Measurements from ENCODE around the gene DXO. TPM values are rescaled to one million over a fixed set of nuclear protein-coding genes. Genes with fewer than 3 reads are reported as not detected.

Gene DXO
- polyA plus RNA-seq, 1 donor from 2014 or later, result 20.0 TPM

DNA sequence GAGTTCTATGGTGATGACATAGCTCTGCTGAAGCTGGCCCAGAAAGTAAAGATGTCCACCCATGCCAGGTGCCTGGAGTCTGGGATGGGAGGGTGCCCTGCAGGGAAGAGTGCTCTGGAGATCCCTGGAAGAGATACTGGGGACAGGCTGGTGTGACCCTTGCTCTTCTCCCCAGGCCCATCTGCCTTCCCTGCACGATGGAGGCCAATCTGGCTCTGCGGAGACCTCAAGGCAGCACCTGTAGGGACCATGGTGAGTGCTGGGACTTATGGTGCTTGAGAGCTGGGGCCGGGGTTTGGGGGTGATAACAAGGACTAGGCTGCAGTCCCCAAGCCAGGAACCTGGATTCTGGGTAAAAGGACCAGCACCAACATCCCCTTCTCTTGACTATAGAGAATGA lies 28.2 kb downstream of the DXO start:
- no peak overlapping the region for H3K27ac ChIP-seq (ENCODE audit: low read length)
- no peak overlapping the region for H3K9ac ChIP-seq (ENCODE audit: low read length)
- no peak overlapping the region for H2AFZ ChIP-seq (ENCODE audit: low read depth, low read length)
- TF ChIP-seq RAD21 (conservative IDR thresholded peaks at IDR 0.05) (no peak), POLR2AphosphoS5 (IDR thresholded peaks at IDR 0.05) (no peak), EP300 (conservative IDR thresholded peaks at IDR 0.05; ENCODE audit: poor library complexity, severe bottlenecking) (no peak), TAF1 (IDR thresholded peaks at IDR 0.05; ENCODE audit: low read depth) (no peak)
- TF ChIP-seq, protein P1, sequence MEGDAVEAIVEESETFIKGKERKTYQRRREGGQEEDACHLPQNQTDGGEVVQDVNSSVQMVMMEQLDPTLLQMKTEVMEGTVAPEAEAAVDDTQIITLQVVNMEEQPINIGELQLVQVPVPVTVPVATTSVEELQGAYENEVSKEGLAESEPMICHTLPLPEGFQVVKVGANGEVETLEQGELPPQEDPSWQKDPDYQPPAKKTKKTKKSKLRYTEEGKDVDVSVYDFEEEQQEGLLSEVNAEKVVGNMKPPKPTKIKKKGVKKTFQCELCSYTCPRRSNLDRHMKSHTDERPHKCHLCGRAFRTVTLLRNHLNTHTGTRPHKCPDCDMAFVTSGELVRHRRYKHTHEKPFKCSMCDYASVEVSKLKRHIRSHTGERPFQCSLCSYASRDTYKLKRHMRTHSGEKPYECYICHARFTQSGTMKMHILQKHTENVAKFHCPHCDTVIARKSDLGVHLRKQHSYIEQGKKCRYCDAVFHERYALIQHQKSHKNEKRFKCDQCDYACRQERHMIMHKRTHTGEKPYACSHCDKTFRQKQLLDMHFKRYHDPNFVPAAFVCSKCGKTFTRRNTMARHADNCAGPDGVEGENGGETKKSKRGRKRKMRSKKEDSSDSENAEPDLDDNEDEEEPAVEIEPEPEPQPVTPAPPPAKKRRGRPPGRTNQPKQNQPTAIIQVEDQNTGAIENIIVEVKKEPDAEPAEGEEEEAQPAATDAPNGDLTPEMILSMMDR (IDR thresholded peaks at IDR 0.05; ENCODE audit: poor library complexity, severe bottlenecking), result no peak
- TF ChIP-seq, protein P2, sequence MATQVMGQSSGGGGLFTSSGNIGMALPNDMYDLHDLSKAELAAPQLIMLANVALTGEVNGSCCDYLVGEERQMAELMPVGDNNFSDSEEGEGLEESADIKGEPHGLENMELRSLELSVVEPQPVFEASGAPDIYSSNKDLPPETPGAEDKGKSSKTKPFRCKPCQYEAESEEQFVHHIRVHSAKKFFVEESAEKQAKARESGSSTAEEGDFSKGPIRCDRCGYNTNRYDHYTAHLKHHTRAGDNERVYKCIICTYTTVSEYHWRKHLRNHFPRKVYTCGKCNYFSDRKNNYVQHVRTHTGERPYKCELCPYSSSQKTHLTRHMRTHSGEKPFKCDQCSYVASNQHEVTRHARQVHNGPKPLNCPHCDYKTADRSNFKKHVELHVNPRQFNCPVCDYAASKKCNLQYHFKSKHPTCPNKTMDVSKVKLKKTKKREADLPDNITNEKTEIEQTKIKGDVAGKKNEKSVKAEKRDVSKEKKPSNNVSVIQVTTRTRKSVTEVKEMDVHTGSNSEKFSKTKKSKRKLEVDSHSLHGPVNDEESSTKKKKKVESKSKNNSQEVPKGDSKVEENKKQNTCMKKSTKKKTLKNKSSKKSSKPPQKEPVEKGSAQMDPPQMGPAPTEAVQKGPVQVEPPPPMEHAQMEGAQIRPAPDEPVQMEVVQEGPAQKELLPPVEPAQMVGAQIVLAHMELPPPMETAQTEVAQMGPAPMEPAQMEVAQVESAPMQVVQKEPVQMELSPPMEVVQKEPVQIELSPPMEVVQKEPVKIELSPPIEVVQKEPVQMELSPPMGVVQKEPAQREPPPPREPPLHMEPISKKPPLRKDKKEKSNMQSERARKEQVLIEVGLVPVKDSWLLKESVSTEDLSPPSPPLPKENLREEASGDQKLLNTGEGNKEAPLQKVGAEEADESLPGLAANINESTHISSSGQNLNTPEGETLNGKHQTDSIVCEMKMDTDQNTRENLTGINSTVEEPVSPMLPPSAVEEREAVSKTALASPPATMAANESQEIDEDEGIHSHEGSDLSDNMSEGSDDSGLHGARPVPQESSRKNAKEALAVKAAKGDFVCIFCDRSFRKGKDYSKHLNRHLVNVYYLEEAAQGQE (IDR thresholded peaks at IDR 0.05; ENCODE audit: borderline replicate concordance), result no peak
- no peaks in the 10 kb centered on the region for H3K36me3 ChIP-seq (ENCODE audit: insufficient read depth, low read length)
- H3K79me2 ChIP-seq (replicated peaks; ENCODE audit: insufficient read depth, low read length), result no peaks in the 10 kb centered on the region
- no peak overlapping the region for H3K4me3 ChIP-seq (ENCODE audit: low read length)
- H3K9me2 ChIP-seq (ENCODE audit: insufficient read depth, low read length), result no peaks in the 10 kb centered on the region
- no peaks in the 10 kb centered on the region for H4K20me1 ChIP-seq (ENCODE audit: insufficient read depth)
- H3K27me3 ChIP-seq (ENCODE audit: insufficient read depth, low read depth, low read length), result no peaks in the 10 kb centered on the region
- no peaks in the 10 kb centered on the region for H3K9me3 ChIP-seq (ENCODE audit: low read length)
- no peak overlapping the region for H3K4me2 ChIP-seq (ENCODE audit: low read length)
- H3F3A ChIP-seq (ENCODE audit: insufficient read depth, low read length, poor library complexity, severe bottlenecking), result no peaks in the 10 kb centered on the region

DNA sequence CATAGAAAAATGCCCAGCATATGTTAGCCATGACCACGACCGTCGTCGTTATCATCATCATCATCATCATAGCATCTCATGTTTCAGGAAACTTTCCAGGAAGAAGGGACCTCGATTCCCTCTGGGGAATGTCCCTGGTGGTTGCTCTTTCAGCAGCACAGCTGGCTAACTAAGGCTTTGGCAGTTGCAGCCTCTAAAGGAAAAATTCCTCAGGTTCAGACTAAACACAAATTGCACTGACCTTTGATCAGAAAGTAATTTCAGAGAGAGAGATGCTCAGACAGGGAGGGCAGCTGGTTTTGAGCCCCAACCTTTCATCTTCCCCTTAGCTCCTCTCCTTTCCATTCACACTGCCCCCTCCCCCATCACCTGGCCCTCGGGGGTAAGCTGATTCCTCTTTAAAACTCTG lies 31.7 kb downstream of the DXO start:
- Histone ChIP-seq H3K9me2 (ENCODE audit: insufficient read depth, low read length) (no peaks in the 10 kb centered on the region), H3K4me3 (ENCODE audit: low read length) (no peak overlapping the region), H3K9me3 (ENCODE audit: low read length) (no peaks in the 10 kb centered on the region), H4K20me1 (ENCODE audit: insufficient read depth) (no peaks in the 10 kb centered on the region), H2AFZ (ENCODE audit: low read depth, low read length) (no peak overlapping the region), H3K4me2 (ENCODE audit: low read length) (no peak overlapping the region), H3F3A (ENCODE audit: insufficient read depth, low read length, poor library complexity, severe bottlenecking) (no peaks in the 10 kb centered on the region), H3K27me3 (ENCODE audit: insufficient read depth, low read depth, low read length) (no peaks in the 10 kb centered on the region), H3K36me3 (ENCODE audit: insufficient read depth, low read length) (no peaks in the 10 kb centered on the region), H3K9ac (ENCODE audit: low read length) (no peak overlapping the region), H3K27ac (ENCODE audit: low read length) (no peak overlapping the region), H3K79me2 (replicated peaks; ENCODE audit: insufficient read depth, low read length) (no peaks in the 10 kb centered on the region)
- TF ChIP-seq, protein P1 (IDR thresholded peaks at IDR 0.05; ENCODE audit: poor library complexity, severe bottlenecking), result no peak
- no peak for TF ChIP-seq TAF1 (IDR thresholded peaks at IDR 0.05; ENCODE audit: low read depth)
- TF ChIP-seq MXI1 (conservative IDR thresholded peaks at IDR 0.05; ENCODE audit: poor library complexity, severe bottlenecking), result no peak
- TF ChIP-seq EP300 (conservative IDR thresholded peaks at IDR 0.05; ENCODE audit: poor library complexity, severe bottlenecking), result no peak
- TF ChIP-seq, protein P2 (IDR thresholded peaks at IDR 0.05; ENCODE audit: borderline replicate concordance), result no peak
- TF ChIP-seq RAD21 (conservative IDR thresholded peaks at IDR 0.05), result no peak
- TF ChIP-seq EZH2 (IDR thresholded peaks at IDR 0.05; ENCODE audit: borderline replicate concordance, insufficient read depth, low read length, poor library complexity, severe bottlenecking), result no peak
- TF ChIP-seq POLR2AphosphoS5 (IDR thresholded peaks at IDR 0.05), result no peak
- no peak for TF ChIP-seq SMC3 (conservative IDR thresholded peaks at IDR 0.05; ENCODE audit: poor library complexity)

Data from neural cell (in vitro differentiated cells).